ENCODE data around the gene PLXNA2.

Gene PLXNA2

GRCh38 chr1:208175508-208175895, 68.7 kb downstream of the PLXNA2 start:
- DNase-seq = no peak

GRCh38 chr1:208174731-208175507, 69.3 kb downstream of the PLXNA2 start:
- DNase-seq = no peak

- no peak for DNase-seq
Observed at GRCh38 chr1:208174200-208174599, 70.0 kb downstream of the PLXNA2 start.

GRCh38 chr1:208173749-208174148, 70.4 kb downstream of the PLXNA2 start:
- DNase-seq = no peak

- no peak for DNase-seq
Observed at GRCh38 chr1:208172423-208173145, 71.6 kb downstream of the PLXNA2 start.

GRCh38 chr1:208171616-208172422, 72.4 kb downstream of the PLXNA2 start:
- no peak for DNase-seq

GRCh38 chr1:208170252-208170651, 73.9 kb downstream of the PLXNA2 start:
- no peak for DNase-seq

- no peak for DNase-seq
Observed at GRCh38 chr1:208169081-208169879, 74.9 kb downstream of the PLXNA2 start.

- peak; percentile 91 for DNase-seq
Observed at GRCh38 chr1:208167261-208167869, 76.8 kb downstream of the PLXNA2 start.

- DNase-seq = no peak
Observed at GRCh38 chr1:208166340-208167138, 77.6 kb downstream of the PLXNA2 start.

- DNase-seq = no peak
Observed at GRCh38 chr1:208165659-208166058, 78.5 kb downstream of the PLXNA2 start.

GRCh38 chr1:208164609-208165008, 79.6 kb downstream of the PLXNA2 start:
- DNase-seq = no peak

- no peak for DNase-seq
Observed at GRCh38 chr1:208163539-208163938, 80.6 kb downstream of the PLXNA2 start.

- DNase-seq = no peak
Observed at GRCh38 chr1:208162903-208163302, 81.3 kb downstream of the PLXNA2 start.

- DNase-seq = peak; percentile 68
Observed at GRCh38 chr1:208161656-208162375, 82.4 kb downstream of the PLXNA2 start.

- DNase-seq = peak; percentile 35
Observed at GRCh38 chr1:208161005-208161404, 83.2 kb downstream of the PLXNA2 start.

GRCh38 chr1:208160259-208160819, 83.8 kb downstream of the PLXNA2 start:
- no peak for DNase-seq

GRCh38 chr1:208159555-208160258, 84.5 kb downstream of the PLXNA2 start:
- no peak for DNase-seq
